Mucosa of rectum (tissue), 2 donors: Measurements from ENCODE around the gene FRMD4A.
"Not testable (repeated sequence)": the region's sequence is repeated elsewhere in the genome, so short reads cannot be mapped to it uniquely, and the experiment has no call there.

Experiments used
- H3K27ac ChIP-seq, 2 donors: one replicate each; pipeline ENCODE4 v1.7.0; 2013; ENCODE audit warnings: inconsistent platforms in 2 of 2, low read depth in 2 of 2, low read length in 2 of 2
- H3K27me3 ChIP-seq, 2 donors: one replicate each; pipeline ENCODE4 v1.7.0; 2013; ENCODE audit warnings: low read length in 2 of 2; ENCODE audit not compliant: control insufficient read depth in 2 of 2, insufficient read depth in 2 of 2
- H3K36me3 ChIP-seq, 2 donors: one replicate each; pipeline ENCODE4 v1.7.0; 2013; ENCODE audit warnings: low read length in 2 of 2; ENCODE audit not compliant: control insufficient read depth in 2 of 2, insufficient read depth in 2 of 2
- H3K4me1 ChIP-seq, 2 donors: one replicate each; pipeline ENCODE4 v1.7.0; 2013; ENCODE audit warnings: low read length in 2 of 2, mild to moderate bottlenecking in 1 of 2; ENCODE audit not compliant: control insufficient read depth in 2 of 2, insufficient read depth in 2 of 2
- H3K4me3 ChIP-seq, 2 donors: one replicate each; pipeline ENCODE4 v1.7.0; 2013; ENCODE audit warnings: low read length in 2 of 2
- H3K9ac ChIP-seq, 2 donors: one replicate each; pipeline ENCODE4 v1.7.0; 2013; ENCODE audit warnings: low read length in 2 of 2, low read depth in 1 of 2, mild to moderate bottlenecking in 1 of 2
- H3K9me3 ChIP-seq, 2 donors: one replicate each; pipeline ENCODE4 v1.7.0; 2013; ENCODE audit warnings: low read length in 2 of 2; ENCODE audit not compliant: control insufficient read depth in 2 of 2
- donor health status: healthy.
- donor health status: Normal muscosa, but diverticular disease.

Gene FRMD4A

GRCh38 chr10:14074062-14074884 is 256.5 kb downstream of the FRMD4A start:
- H3K27ac ChIP-seq, result no peak overlapping the region
- peaks cover 0 to 2% of the 10 kb centered on the region in 2 donors for H3K9me3 ChIP-seq
- no peak overlapping the region for H3K9ac ChIP-seq
- H3K36me3 ChIP-seq, result no peaks in the 10 kb centered on the region
- H3K4me3 ChIP-seq, result peak overlapping the region; percentile 14 to 36
- H3K4me1 ChIP-seq, result peaks cover 0 to 3% of the 10 kb centered on the region in 2 donors
- no peaks in the 10 kb centered on the region for H3K27me3 ChIP-seq

- no peaks in the 10 kb centered on the region for H3K9me3 ChIP-seq
- peaks cover 0 to 3% of the 10 kb centered on the region in 2 donors for H3K4me1 ChIP-seq
- H3K4me3 ChIP-seq, result no peak overlapping the region
- no peaks in the 10 kb centered on the region for H3K36me3 ChIP-seq
- H3K27me3 ChIP-seq, result no peaks in the 10 kb centered on the region
- no peak overlapping the region for H3K27ac ChIP-seq
- no peak overlapping the region for H3K9ac ChIP-seq
Observed at GRCh38 chr10:14072541-14072940, 258.2 kb downstream of the FRMD4A start.

- Histone ChIP-seq H3K4me1 (peaks cover 0 to 3% of the 10 kb centered on the region in 2 donors), H3K27me3 (no peaks in the 10 kb centered on the region), H3K4me3 (no peak overlapping the region), H3K27ac (no peak overlapping the region), H3K36me3 (no peaks in the 10 kb centered on the region), H3K9ac (no peak overlapping the region), H3K9me3 (no peaks in the 10 kb centered on the region)
Observed at GRCh38 chr10:14071956-14072355, 258.8 kb downstream of the FRMD4A start.

- no peaks in the 10 kb centered on the region for H3K9me3 ChIP-seq
- H3K9ac ChIP-seq, result no peak overlapping the region
- no peak overlapping the region for H3K27ac ChIP-seq
- no peaks in the 10 kb centered on the region for H3K4me1 ChIP-seq
- no peaks in the 10 kb centered on the region for H3K27me3 ChIP-seq
- H3K4me3 ChIP-seq, result no peak overlapping the region
- no peaks in the 10 kb centered on the region for H3K36me3 ChIP-seq
Observed at GRCh38 chr10:14068601-14069250, 262.0 kb downstream of the FRMD4A start.

- not testable (repeated sequence) for H3K9me3 ChIP-seq, H3K36me3 ChIP-seq, H3K27ac ChIP-seq, H3K4me1 ChIP-seq, H3K4me3 ChIP-seq, H3K9ac ChIP-seq, H3K27me3 ChIP-seq
Observed at GRCh38 chr10:14067638-14068037, 263.1 kb downstream of the FRMD4A start.

- H3K36me3 ChIP-seq, result no peaks in the 10 kb centered on the region
- no peaks in the 10 kb centered on the region for H3K27me3 ChIP-seq
- no peak overlapping the region for H3K27ac ChIP-seq
- H3K9ac ChIP-seq, result no peak overlapping the region
- no peaks in the 10 kb centered on the region for H3K4me1 ChIP-seq
- no peaks in the 10 kb centered on the region for H3K9me3 ChIP-seq
- no peak overlapping the region for H3K4me3 ChIP-seq
Observed at GRCh38 chr10:14066106-14066505, 264.6 kb downstream of the FRMD4A start.

- Histone ChIP-seq H3K4me3 (no peak overlapping the region), H3K9ac (no peak overlapping the region)
Observed at GRCh38 chr10:14063531-14064285, 267.0 kb downstream of the FRMD4A start.

GRCh38 chr10:14062528-14063260 is 268.0 kb downstream of the FRMD4A start:
- Histone ChIP-seq H3K4me3 (no peak overlapping the region), H3K4me1 (no peaks in the 10 kb centered on the region), H3K27ac (no peak overlapping the region)

More at GRCh38 chr10:14063531-14064285, 267.0 kb downstream of the FRMD4A start:
- Histone ChIP-seq H3K36me3 (no peaks in the 10 kb centered on the region), H3K27ac (no peak overlapping the region), H3K9me3 (no peaks in the 10 kb centered on the region), H3K27me3 (no peaks in the 10 kb centered on the region), H3K4me1 (no peaks in the 10 kb centered on the region)

GRCh38 chr10:14060320-14061070 is 270.2 kb downstream of the FRMD4A start:
- no peaks in the 10 kb centered on the region for H3K4me1 ChIP-seq
- H3K27ac ChIP-seq, result no peak overlapping the region

More at GRCh38 chr10:14062528-14063260, 268.0 kb downstream of the FRMD4A start:
- Histone ChIP-seq H3K36me3 (no peaks in the 10 kb centered on the region), H3K9me3 (no peaks in the 10 kb centered on the region), H3K9ac (no peak overlapping the region), H3K27me3 (no peaks in the 10 kb centered on the region)

More at GRCh38 chr10:14060320-14061070, 270.2 kb downstream of the FRMD4A start:
- Histone ChIP-seq H3K9ac (no peak overlapping the region), H3K27me3 (no peaks in the 10 kb centered on the region), H3K9me3 (no peaks in the 10 kb centered on the region), H3K4me3 (no peak overlapping the region), H3K36me3 (no peaks in the 10 kb centered on the region)
